DMS53 treated with DMSO at 0.1 percent for 48 hours (cell line): ENCODE measurements around the gene CLSTN2.
A peak's percentile ranks its signal among the peaks of the same experiment; 100 is the strongest.

Source experiments
- DNase-seq: peaks from one replicate; lab custom pipeline; 2025; ENCODE audit not compliant: unreplicated experiment; lab: John Stamatoyannopoulos, UW

The CLSTN2 gene

DNA sequence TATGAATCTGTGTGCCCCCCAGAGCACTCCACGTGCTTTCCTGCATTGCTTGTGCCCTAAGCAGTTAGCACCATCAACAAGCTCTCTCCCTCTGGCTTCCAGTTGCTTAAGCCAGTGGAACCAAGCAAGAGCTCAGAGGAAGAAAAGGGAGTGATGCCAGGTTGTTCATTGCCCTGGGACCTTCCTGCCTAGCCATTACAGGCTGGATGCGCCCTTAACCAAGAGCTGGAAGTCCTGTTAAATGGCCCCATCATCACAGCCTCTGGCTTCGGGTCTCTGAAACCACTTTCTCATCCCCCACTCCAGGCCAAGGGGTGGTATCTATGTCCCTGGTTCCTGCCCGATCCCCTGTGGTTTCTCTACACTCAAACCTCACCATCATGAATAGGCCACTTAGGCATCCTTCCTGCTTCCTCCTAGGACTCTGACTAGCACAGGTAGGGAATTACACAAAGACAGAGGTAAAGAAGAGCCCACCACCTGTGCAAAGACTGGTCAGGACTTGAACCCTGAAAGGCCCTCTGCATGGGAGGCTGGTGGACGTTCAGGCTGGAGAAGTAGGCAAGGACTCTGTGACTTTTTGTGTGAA is 433.3 kb downstream of the CLSTN2 start:
- no peak for DNase-seq

DNA sequence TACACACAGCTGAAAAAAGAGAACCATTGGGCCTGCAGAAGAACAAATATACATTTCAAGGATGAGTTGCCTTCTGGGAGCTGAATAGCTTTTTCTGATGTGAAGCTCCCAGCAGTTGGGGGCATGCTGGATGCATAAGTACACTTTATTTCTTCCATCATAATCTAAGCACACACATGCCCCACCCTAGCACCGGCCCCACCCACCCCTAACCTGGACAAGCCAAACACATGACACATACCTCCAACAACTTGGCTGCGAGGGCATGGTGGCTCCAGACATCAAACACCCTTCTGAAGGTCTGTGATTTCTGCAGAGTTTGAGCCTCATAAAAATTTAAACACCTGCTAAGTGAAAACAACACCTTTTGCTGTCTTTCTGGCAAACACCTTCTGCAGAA is 435.7 kb downstream of the CLSTN2 start:
- DNase-seq, result peak; percentile 93

DNA sequence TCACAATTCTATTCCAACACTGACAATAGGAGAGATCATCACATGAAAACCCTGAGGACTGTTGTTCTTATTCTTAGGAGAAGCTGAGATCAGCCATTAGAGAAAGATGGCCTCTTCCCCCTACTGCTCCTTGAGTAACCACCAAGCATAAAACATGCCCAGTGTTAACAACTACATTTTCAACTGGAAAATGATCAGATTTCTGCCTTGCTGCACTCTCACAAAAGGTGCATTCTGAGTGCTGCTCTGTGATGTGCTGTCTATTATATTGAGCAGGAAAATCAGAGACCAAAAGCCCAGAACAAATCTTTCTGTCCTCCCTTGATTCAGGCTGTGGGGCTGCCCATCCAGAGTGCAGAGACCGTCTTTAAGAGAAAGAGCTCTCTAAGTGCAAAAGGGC is 438.2 kb downstream of the CLSTN2 start:
- DNase-seq, result no peak

DNA sequence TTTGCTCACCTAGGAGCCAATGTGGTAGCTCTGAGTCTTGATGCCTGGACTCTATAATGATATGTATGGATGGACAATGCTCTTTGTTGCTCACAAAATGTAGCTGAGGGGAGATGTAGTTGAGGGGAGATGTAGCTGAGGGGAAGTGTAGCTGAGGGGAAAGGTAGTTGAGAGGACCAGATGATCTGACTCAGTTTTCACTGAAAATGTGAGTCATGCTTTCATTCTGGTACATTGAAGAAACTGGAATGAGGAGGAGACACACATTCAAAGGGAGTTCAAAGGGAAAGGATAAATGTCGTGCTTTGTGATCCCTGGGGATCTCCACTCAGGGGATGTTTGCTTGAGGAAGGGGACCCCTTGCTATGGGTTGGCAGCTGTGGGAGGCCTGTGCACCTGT is 440.0 kb downstream of the CLSTN2 start:
- no peak for DNase-seq

DNA sequence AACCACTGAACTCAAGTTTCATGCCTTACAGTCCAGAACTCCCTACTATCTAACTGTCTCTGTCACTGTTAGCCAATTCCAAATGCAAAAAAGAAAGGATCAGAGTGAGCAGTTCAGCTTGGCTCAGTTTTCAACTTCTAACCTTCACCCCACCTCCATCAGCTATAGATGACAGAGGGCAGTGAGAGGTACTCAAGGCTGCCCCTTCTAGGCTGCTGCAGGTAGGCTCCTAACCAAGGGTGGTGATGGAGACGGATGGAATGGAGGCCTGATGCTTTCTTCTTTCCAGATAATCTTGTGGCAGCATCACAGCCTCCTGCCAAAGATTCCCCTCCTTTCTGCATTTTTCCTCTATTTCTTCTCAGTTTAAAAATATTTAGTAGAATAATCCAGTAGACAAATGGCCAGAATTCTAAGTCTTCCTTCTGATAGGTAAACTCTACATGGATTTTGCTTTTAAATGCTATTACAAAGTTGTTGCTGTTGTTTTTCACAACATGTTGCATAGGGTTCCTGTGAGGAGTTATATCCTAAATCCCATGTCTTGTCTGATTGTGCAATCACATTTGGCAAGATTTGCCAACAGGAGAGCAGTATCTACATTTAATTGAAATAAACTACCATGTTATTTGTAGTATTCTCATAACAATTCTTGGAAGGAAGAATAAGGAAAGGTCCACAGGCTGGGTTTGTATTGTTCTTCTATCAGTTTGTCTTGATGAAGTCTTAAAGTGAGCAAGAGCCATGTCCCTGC is 441.3 kb downstream of the CLSTN2 start:
- no peak for DNase-seq

DNA sequence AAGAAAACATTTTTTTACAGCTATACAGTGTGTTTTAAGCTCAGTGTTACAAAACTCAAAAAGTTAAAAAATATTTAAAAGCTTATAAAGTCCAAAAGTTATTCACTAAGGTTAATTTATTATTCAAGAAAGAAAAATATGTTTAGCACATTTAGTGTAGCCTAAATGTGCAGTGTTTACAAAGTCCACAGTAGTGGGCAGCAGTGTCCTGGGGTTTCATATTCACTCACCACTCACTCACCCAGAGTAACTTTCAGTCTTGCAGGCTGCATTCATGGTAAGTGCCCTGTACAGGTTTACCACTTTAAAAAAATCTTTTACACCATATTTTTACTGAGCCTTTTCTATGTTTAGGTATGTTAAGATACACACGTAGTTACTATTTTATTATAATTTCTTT is 442.7 kb downstream of the CLSTN2 start:
- DNase-seq, result no peak

DNA sequence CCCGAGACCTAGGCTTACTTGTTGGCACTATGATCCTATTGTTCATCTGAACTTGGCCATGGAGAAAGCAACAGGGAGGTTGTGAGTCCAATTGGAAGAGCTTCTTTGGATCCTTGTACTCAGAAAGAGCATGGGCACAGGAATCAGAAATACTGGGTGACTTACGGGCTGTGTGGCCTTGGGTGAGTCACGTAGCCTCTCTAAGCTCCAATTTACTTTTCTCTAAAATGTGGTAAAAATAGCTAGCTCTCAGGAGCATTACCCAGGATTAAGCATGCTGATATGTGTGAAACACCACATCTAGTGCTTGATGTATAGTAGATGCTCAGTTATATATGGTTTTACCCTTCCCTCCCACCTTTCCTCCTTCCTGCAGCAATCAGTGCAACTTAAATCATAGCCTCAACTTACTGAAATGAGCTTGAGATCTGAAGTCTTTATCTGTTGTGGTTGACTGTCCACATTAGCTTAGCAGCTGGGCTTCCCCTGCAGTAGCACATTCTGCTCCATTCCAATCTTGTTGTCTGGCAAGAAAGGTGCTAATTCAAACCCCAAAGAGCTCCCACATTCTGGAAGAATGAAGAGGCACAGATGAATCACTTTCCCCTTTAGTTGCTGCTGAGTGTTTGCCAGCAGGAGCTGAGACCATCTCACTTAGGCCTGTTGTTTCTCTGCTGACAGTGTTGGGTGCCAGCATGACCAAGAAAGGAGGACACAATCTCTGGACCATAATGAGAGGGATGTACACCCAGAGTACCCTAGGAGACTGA is 443.8 kb downstream of the CLSTN2 start:
- no peak for DNase-seq

DNA sequence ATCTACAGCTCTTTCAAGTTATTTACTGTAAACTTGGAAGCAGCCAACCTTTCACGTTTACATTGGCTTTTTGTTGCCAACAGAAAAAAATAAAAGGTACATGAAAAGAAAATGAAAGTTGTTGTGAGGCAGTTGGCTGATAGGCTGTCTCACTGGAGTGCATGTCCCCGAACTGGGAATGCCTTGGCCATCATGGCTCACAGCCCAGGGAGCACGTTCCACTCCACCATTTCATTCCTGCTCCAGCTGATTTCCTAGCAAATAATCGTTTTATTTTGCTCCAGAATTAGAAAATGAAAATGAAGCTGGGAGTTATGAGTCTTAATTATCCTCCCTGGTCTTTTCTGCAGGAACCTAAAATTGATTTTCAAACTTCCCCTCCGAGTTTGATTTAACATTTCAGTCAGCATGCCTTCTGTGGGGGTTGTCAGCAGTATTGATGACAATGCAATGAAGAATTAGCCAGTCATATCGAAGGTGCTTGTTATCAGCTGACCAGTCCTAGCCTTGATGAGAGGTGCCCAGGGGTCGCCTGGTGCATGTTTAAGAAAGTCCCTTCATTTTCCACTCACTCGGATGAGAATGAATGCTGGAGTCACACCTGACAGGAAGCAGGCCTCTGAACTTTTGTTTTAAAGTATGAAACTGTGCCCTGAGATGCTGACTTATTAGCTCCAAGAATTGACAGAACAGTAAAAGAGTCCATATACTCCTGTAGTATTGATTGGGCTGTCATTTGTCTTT is 449.2 kb downstream of the CLSTN2 start:
- DNase-seq, result no peak

DNA sequence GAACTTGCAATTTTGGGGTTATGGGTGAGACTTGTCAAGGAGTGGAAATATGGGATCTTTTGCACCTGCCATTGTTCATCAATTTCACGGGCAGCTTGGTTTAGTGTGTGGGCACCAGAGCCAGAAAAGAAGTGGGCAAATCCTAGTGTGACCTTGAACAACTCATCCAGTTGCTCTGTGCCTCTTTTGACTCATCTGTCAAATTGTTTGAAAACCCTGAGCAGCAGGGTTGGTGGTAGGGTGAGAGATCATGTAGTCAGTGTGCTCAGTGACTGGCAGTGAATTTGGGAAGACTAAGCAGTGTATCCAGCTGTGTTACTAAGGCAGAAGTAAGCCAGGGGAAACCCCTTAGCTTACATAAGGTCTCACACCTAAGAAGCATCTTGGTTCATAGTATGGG is 449.9 kb downstream of the CLSTN2 start:
- DNase-seq, result no peak

DNA sequence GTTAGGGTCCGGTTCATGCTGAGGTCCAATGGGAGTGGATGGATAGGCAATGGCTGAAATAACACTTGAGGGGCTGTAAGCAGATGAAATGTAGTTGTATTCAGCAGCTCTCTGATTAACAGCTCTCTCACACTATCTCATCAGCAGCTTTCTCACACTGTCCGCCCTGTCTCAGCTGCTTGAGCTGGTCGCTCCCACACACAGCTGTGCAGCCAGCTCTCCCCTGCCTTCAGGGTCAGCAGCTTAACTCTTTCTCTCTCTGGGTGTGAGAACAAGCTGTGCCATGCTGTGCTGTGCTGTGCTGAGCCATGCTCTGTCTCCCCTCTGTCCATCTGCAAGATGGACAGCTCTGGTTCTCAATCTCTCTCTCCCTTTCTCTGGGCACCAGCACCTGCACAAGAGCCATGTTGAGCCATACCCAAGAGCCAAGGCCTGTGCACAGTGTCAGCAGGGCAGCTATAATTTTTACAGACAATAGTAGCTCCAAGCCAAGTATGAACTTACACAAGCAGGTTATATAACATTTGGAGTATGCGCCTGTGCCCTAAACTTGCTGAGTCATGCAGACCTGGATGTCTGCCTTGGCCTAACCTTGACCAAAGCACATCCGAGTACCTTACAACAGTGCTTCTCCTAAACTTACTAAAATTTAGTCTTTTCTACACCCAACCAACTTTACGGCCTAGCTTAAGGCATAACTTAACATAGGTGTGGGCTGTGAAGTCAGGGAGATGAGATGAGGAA is 451.5 kb downstream of the CLSTN2 start:
- no peak for DNase-seq

DNA sequence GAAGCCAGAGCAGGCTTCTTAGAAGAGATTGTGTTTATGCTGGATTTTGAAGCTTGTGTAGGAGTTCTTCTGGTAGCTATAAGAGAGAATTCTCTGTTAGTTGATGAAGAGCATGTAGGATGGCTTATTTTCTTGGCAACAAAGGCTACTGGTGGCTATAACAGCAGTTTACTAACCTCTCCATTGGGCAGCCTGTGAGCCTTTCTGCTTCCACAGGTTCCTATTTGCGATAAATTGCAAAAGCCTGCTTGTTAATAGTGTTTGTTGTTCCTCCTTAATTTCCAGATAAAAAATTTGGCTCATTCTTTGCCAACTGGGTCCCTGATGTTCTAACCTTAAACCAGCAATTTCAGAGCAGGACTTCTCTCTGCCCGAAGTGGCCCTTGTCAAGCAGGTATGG is 452.3 kb downstream of the CLSTN2 start:
- no peak for DNase-seq

DNA sequence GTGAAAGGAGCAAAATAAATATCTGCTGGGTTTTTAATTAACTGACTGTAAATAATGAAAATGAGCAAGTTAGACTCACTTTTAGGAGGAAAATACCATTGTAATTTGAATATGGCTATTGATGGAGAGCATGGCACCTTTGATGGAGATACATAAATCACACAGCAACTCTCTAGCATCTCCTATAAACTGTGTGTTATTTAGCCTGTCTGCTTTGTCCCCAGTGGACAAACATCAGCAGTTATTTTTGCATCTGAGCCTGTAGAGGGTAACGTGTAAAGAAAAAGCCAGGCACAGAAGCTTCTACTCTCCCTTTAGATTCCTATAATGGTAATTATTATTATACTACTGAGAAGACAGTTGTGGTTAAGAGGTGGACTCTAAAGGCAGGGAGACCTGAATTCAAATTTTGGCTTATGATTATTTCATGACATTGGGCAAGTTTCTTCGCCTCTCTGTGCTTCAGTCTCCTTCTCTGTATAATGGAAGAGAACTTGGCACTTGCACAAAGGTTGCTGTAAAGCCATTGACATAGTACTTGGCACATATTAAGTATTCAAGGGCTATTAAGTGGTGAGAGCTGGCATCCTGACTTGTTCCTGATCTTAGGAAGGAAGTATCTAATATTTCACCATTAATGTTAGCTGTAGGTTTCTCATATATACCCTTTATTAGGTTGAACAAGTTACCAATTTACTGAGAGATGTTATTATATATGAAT is 453.4 kb downstream of the CLSTN2 start:
- no peak for DNase-seq

DNA sequence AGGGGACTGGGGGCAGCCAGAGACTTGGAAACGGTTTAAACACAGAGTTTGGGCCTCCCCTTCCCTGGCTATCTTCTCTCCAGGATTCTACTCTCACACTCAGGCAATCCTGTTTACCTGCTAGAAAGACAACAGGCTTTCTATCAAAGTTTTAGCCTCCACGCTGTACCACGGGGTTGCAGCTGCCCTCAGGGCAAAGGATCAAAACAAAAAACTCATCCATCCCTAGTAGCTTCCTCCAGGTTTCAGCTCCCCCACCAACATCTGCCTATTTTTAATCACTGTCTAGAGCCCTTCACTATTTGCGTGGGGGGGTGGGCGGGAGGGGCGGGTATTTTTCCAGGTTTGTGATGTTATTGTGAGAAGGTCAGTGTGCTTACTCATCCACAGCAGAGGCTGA is 456.1 kb downstream of the CLSTN2 start:
- no peak for DNase-seq

DNA sequence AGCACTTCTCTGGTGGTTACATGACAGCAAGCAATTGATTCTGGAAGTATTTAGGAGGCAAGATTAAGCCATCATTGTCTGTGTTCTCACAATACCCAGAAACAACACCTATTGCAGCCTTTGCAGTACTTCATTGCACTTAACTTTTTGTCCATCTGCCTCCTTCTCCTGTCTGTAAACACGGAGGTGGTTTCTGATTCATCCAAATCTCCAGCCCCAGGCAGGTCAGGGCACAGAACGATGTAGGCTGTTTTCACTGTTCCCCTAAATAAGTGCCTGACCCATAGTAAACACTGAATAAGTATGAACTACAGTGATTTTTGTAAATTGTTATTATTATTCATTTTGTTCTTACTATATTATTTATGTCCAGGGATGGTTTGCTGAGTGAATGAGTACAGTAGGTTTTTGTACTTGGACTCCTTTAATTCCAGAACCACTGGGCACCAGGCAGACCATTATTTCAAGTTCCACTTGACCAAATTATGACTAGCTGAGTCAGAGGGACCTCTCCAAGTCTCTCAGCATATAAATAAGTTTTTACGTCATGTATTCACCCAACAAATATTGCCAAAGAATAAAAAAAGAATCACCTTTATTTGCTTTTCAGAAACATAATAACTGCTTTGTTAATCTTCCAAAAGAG is 459.6 kb downstream of the CLSTN2 start:
- peak; percentile 11 for DNase-seq

DNA sequence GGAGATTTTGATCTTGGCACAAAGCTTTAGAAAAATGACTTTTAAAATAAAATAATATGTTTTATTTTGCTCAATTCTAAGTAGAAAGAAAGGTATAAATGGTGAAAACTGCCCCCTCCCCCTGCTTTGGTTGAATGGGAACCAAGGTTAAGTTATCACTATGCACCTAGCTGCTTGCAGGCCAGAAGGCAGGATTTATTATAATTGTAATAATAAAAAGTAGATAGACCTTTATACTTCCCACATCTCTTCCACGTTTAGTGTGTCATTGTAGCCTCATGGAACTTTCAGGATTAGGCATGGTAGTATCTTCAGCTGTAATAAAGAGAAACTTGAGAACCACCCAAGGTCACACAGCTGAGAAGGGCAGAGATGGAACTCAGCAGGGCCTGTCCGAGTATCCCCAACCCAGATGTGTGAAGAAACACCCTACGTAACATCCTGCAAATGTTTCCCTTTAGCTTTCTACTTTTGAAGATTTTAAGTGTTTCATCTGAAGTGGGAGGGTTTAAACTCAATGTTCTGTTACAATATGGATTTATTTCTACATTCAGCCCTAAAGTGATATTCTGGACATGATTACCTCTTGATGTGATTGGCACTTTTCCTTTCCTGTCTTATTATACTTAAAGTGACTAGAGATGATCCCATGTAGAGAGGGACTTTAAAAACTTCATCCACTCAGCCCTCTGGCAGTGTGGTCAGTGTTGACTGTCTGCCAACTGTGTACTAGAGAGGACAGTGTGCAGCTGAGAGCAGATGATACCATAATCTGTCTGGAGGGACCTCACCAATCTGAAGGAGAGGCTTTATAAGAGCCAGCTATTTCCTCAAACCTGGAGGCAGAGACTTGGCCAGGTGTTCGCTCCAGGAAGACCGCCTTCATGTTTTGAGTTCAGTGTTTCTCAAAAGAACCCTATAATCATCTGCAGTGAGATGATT is 460.4 kb downstream of the CLSTN2 start:
- DNase-seq, result no peak

DNA sequence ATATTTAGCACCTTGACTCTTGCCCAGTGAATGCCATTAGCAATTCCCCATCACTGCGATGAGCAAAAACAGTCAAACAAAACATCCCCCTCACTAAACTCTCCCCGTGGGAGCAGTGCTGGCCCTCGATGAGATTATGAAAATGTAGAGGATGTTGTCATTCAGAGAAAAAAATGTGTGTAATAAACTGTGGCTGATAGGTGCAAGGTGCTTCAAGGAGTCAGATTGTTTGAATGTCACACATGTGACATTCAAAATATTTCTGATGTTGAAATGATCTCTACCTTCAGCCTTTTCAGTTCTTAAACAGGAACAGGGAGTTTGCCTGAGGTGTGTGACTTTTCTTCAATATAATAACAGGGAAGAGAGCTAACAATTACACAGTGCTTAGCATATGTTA is 461.1 kb downstream of the CLSTN2 start:
- no peak for DNase-seq

DNA sequence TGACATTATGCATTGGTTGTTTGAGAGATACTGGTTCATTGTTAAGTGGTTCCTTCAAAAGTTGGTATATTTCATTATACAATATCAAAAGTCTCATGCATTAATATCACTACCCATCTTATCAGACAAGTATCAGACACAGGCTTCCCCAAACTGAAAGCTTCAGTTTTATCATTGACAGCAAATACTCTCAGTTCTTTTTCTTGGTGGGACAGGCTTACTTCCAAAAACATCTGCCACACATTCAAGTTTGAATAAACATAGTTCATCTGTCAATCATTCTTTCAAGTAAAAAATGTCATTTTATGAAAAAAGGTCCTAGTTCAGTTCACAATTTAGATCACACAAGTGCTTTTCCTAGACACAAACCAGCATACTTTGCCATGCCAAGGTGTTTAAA is 462.9 kb downstream of the CLSTN2 start:
- DNase-seq, result no peak

DNA sequence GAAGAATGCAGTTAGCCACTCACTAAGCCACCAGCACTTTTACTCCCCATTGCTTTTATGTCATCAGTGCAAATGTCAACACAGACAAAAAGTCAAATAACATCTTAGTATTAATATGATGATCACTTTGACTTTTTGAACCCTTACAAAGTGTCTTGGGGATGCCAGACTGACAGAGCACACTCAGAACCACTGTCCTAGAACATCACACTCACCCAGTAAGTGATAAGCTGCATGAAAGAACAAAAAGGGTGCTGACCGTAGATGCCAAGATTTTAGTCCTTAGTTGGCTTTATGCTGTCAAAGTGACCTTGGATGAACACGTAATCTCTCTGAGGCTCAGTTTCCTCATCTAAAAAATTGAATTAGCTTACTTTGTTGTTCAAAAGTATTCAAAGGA is 463.4 kb downstream of the CLSTN2 start:
- no peak for DNase-seq

DNA sequence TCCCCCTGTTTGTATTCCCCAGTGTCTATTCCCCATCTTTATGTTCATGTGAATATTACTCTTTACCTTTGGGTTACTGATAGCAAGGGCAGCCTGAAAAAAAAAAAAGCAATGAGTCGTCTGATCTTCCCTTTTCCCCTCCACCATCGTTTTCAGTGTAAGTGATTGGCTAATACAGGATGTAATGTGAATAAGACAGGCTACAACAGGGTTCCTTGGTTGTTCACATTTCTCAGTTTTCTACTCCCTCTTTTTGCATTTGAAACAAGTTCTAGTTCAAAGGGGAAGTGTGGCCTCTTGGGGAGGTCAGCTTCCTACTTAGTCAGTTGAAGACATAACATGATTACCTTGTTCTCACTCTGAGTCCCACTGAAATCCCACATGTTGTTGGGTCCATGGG is 464.9 kb downstream of the CLSTN2 start:
- no peak for DNase-seq
